Measurements from ENCODE around the gene ALPK3. TPM values are rescaled to one million over a fixed set of nuclear protein-coding genes. Genes with fewer than 3 reads are reported as not detected.

ALPK3 gene
- total RNA-seq, 1 donor from 2014 or later: 14.0 TPM

DNA sequence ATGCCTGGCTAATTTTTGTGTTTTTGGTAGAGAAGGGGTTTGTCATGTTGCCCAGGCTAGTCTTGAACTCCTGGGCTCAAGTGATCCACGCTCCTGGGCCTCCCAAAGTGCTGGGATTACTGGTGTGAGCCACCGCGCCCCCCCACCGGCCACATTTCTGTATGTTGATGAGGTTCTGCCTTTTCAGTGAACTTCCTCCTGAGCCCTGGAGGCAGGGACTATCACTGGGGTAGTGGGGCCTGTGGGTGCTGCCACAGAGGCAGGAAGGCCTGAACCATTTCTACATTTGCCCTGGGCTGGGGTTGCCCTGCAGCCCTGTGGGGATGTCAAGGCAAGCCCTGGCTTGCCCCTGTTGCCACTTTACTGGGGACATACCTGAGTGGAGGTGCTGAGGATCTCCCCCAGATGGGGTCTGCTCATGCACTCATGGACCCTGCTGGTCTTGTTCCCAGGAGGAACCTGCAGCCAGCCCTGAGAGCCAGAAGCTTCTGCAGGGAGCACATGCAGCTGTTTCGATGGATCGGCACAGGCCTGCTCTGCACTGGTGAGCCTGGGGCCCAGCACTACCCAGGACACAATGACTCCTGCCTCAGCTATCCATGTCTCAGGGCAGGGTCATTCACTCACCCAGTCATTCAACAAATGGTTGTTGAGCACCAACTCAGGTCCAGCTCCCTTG is 73.0 kb downstream of the ALPK3 start:
- Histone ChIP-seq H3K4me3 (no peak overlapping the region), H3K27me3 (ENCODE audit: low read depth) (no peaks in the 10 kb centered on the region), H3K36me3 (no peaks in the 10 kb centered on the region), H3K4me1 (no peaks in the 10 kb centered on the region), H3K27ac (no peak overlapping the region), H3K9me3 (no peaks in the 10 kb centered on the region)
- TF ChIP-seq, protein P1, sequence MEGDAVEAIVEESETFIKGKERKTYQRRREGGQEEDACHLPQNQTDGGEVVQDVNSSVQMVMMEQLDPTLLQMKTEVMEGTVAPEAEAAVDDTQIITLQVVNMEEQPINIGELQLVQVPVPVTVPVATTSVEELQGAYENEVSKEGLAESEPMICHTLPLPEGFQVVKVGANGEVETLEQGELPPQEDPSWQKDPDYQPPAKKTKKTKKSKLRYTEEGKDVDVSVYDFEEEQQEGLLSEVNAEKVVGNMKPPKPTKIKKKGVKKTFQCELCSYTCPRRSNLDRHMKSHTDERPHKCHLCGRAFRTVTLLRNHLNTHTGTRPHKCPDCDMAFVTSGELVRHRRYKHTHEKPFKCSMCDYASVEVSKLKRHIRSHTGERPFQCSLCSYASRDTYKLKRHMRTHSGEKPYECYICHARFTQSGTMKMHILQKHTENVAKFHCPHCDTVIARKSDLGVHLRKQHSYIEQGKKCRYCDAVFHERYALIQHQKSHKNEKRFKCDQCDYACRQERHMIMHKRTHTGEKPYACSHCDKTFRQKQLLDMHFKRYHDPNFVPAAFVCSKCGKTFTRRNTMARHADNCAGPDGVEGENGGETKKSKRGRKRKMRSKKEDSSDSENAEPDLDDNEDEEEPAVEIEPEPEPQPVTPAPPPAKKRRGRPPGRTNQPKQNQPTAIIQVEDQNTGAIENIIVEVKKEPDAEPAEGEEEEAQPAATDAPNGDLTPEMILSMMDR (IDR thresholded peaks at IDR 0.05): no peak
- ATAC-seq (no peak), DNase-seq (no peak)
- intact Hi-C loops (cut with DNase I): no loop called here

DNA sequence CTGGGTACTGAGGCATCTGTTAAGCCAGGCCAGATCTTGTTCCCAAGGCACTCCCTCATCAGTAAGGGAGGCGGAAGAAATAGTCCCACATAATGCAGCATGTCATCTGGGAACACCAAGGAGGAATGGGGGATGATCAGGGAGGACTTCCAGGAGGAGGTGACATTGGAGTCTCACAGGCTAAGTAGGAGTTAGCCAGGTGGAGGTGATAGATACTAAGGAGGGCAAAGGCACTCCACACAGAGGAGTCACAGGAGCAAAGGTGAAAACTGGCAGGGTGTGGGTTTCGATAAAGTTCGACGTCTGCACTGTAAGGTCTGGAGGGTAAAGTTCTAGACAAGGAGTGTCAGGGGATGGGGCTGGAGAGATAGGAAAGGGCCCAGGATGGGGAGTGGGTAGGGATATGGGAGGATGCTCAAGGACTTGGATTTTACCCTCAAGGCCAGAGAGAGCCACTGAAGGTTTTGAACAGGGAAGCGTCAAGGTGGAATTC is 73.6 kb downstream of the ALPK3 start:
- ATAC-seq: no peak
- Histone ChIP-seq H3K27me3 (ENCODE audit: low read depth) (no peaks in the 10 kb centered on the region), H3K4me3 (no peak overlapping the region), H3K27ac (no peak overlapping the region), H3K36me3 (no peaks in the 10 kb centered on the region), H3K9me3 (no peaks in the 10 kb centered on the region), H3K4me1 (no peaks in the 10 kb centered on the region)
- intact Hi-C loops (cut with DNase I): no loop called here
- TF ChIP-seq, protein P1 (IDR thresholded peaks at IDR 0.05): no peak
- DNase-seq: no peak

DNA sequence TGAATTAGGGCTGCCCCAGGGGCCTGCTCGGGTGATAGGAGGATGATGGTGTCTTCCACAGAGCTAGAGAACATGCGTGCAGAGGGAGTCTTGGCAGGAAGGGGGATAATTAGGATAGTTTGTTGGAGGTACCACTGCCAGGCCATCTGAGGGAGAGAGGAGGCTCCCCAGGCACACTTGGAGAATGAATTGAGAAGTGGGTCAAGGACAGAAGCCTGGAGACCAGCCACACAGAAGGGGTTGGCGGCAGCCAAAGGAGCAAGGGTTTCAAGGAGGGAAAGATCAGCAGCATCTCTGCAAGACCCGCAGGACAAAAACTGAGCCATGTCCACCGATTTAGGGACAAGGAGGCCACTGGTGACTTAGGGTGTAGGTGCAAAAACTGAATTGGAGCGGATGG is 74.2 kb downstream of the ALPK3 start:
- DNase-seq (no peak), ATAC-seq (no peak)
- Histone ChIP-seq H3K4me3 (no peak overlapping the region), H3K9me3 (no peaks in the 10 kb centered on the region), H3K27me3 (ENCODE audit: low read depth) (no peaks in the 10 kb centered on the region), H3K36me3 (no peaks in the 10 kb centered on the region), H3K4me1 (no peaks in the 10 kb centered on the region), H3K27ac (no peak overlapping the region)
- TF ChIP-seq, protein P1 (IDR thresholded peaks at IDR 0.05): no peak
- intact Hi-C loops (cut with DNase I): no loop called here

- intact Hi-C loops (cut with DNase I): no loop called here
- Histone ChIP-seq H3K36me3 (no peaks in the 10 kb centered on the region), H3K9me3 (no peaks in the 10 kb centered on the region), H3K27ac (no peak overlapping the region), H3K4me1 (no peaks in the 10 kb centered on the region), H3K27me3 (ENCODE audit: low read depth) (no peaks in the 10 kb centered on the region), H3K4me3 (no peak overlapping the region)
- TF ChIP-seq, protein P1 (IDR thresholded peaks at IDR 0.05): no peak
- ATAC-seq: no peak
- no peak for DNase-seq
These were observed 75.7 kb downstream of the ALPK3 start for GRCh38 chr15:84892786-84893307.

- Histone ChIP-seq H3K4me3 (no peak overlapping the region), H3K27ac (no peak overlapping the region), H3K4me1 (no peaks in the 10 kb centered on the region), H3K36me3 (no peaks in the 10 kb centered on the region), H3K9me3 (no peaks in the 10 kb centered on the region), H3K27me3 (ENCODE audit: low read depth) (no peaks in the 10 kb centered on the region)
- intact Hi-C loops (cut with DNase I): no loop called here
- DNase-seq (no peak), ATAC-seq (no peak)
- TF ChIP-seq, protein P1 (IDR thresholded peaks at IDR 0.05): no peak
These were observed 76.5 kb downstream of the ALPK3 start for GRCh38 chr15:84893607-84894006.

Data from lower lobe of right lung (tissue), 2 donors.